Fibroblast of pulmonary artery (primary cell): ENCODE results near the gene LENG8.
A peak's percentile ranks its signal among the peaks of the same experiment; 100 is the strongest.
"Not testable (repeated sequence)": the region's sequence is repeated elsewhere in the genome, so short reads cannot be mapped to it uniquely, and the experiment has no call there.

ENCODE experiments used
- DNase-seq: peaks from one replicate; pipeline ENCODE4 v3.0.0-alpha.2; 2010; ENCODE audit warnings: low read depth
- H3K4me3 ChIP-seq: replicated peaks from 2 replicates; pipeline ENCODE4 v1.5.1; 2011; ENCODE audit warnings: low read depth, mild to moderate bottlenecking, control low read depth, low read length, moderate library complexity
- CTCF ChIP-seq: IDR thresholded peaks from 2 replicates; pipeline ENCODE4 v1.5.1; 2011; ENCODE audit warnings: mild to moderate bottlenecking, control low read depth, low read length, inconsistent platforms; ENCODE audit errors: missing control alignments

The LENG8 gene

GRCh38 chr19:54440641-54441040, 8.4 kb upstream of the LENG8 start:
- no peak for TF ChIP-seq CTCF
- H3K4me3 ChIP-seq = no peak overlapping the region
- DNase-seq = no peak

GRCh38 chr19:54444737-54445136, 4.3 kb upstream of the LENG8 start:
- no peak for DNase-seq
- TF ChIP-seq CTCF = no peak

GRCh38 chr19:54446349-54446748, 2.6 kb upstream of the LENG8 start:
- not testable (repeated sequence) for H3K4me3 ChIP-seq, DNase-seq

More at GRCh38 chr19:54444737-54445136, 4.3 kb upstream of the LENG8 start:
- no peak overlapping the region for H3K4me3 ChIP-seq

- no peak for TF ChIP-seq CTCF
- peak overlapping the region; percentile 99 for H3K4me3 ChIP-seq
- peak; percentile 60 for DNase-seq
Observed at GRCh38 chr19:54448040-54448773, 792 bp upstream of the LENG8 start.

- DNase-seq = peak; percentile 29
- peak overlapping the region; percentile 99 for H3K4me3 ChIP-seq
- TF ChIP-seq CTCF = no peak
Observed at GRCh38 chr19:54449701-54450069, 686 bp downstream of the LENG8 start.

- H3K4me3 ChIP-seq = peak overlapping the region; percentile 99
- no peak for DNase-seq
- TF ChIP-seq CTCF = no peak
Observed at GRCh38 chr19:54451331-54451871, 2.4 kb downstream of the LENG8 start.

GRCh38 chr19:54451997-54452396, 3.0 kb downstream of the LENG8 start:
- no peak for TF ChIP-seq CTCF
- DNase-seq = no peak
- H3K4me3 ChIP-seq = no peak overlapping the region
